K562 (cell line): Measurements from ENCODE around the gene PRRC2B. TPM values are rescaled to one million over a fixed set of nuclear protein-coding genes. Genes with fewer than 3 reads are reported as not detected.
A peak's percentile ranks its signal among the peaks of the same experiment; 100 is the strongest.

Experiments used
- ATAC-seq: fragments of 200-7000 bp; cut with Tn5 transposase; 3 replicates; pipeline ENCODE4 v1.9.1; 2020; ENCODE audit warnings: moderate library complexity
- BruUV-seq: library from RNA; stranded (reverse); fragments of 400-500 nt; replicated peaks from 2 replicates; lab custom pipeline; 2021; lab: Mats Ljungman, UMichigan
- CTCF ChIA-PET: fragments of 300-600 bp; formaldehyde crosslinking; extraction: SDS; loops from one replicate; lab custom pipeline; 2021; ENCODE audit warnings: low intra/inter-chr PET ratio; lab: Yijun Ruan, JAX
- POLR2A ChIA-PET: fragments of 300-600, 350-650 bp; sonication (Branson Sonifier 250); formaldehyde crosslinking; extraction: SDS; loops from one replicate; lab custom pipeline; 2021; ENCODE audit warnings: antibody characterized with exemption, inconsistent platforms; lab: Yijun Ruan, JAX
- DNase-seq, 4 experiments: peaks; one replicate each; pipeline versions ENCODE4 v3.0.0 to v3.0.0-alpha.2; 2011 to 2018; ENCODE audit warnings: low spot score in 3 of 4, mixed read lengths in 3 of 4; ENCODE audit errors: extremely low read depth in 1 of 4
- FAIRE-seq: peaks from 2 replicates; lab custom pipeline; 2011; peaks lifted over from hg19 to GRCh38; lab: Jason Lieb, UNC
- H2AFZ ChIP-seq: 2 replicates; pipeline ENCODE4 v1.6.0; 2011; ENCODE audit warnings: low read depth, low read length, control low read depth, inconsistent platforms
- H3K27ac ChIP-seq: fragments of 200-600 bp; 3 replicates; pipeline ENCODE4 v1.8.0; 2011; ENCODE audit warnings: low read depth, mild to moderate bottlenecking, control low read depth, inconsistent platforms, low read length, moderate library complexity, mixed read lengths; ENCODE audit errors: extremely low read depth
- H3K27me3 ChIP-seq, 2 experiments: fragments of 300-600 bp in 1 of 2; 2 replicates in 1 of 2; 3 replicates in 1 of 2; pipeline versions ENCODE4 v1.6.0 to v1.8.0; 2011; ENCODE audit warnings: inconsistent platforms in 2 of 2, low read length in 2 of 2, mild to moderate bottlenecking in 1 of 2, mixed read lengths in 1 of 2, moderate library complexity in 1 of 2; ENCODE audit not compliant: control insufficient read depth in 2 of 2, insufficient read depth in 2 of 2
- H3K36me3 ChIP-seq: fragments of 300-600 bp; 3 replicates; pipeline ENCODE4 v1.8.0; 2011; ENCODE audit warnings: mild to moderate bottlenecking, low read length, inconsistent platforms; ENCODE audit not compliant: control insufficient read depth, insufficient read depth
- H3K4me1 ChIP-seq, 2 experiments: fragments of 200-600 bp in 1 of 2; replicated peaks in 1 of 2; 2 replicates in 1 of 2; 3 replicates in 1 of 2; pipeline versions ENCODE4 v1.5.1 to v1.8.0; 2011; ENCODE audit warnings: inconsistent platforms in 2 of 2, low read length in 2 of 2, mild to moderate bottlenecking in 1 of 2, mixed read lengths in 1 of 2, moderate library complexity in 1 of 2; ENCODE audit not compliant: control insufficient read depth in 2 of 2, insufficient read depth in 2 of 2
- H3K4me2 ChIP-seq: 2 replicates; pipeline ENCODE4 v1.6.1; 2011; ENCODE audit warnings: low read length, control low read depth, inconsistent platforms, mixed read lengths; ENCODE audit not compliant: insufficient read depth
- H3K4me3 ChIP-seq: fragments of 200-600 bp; sonication (generic), shearing (Covaris generic); 2 replicates; pipeline ENCODE4 v1.5.1; 2016; ENCODE audit warnings: control low read depth, inconsistent platforms
- H3K79me2 ChIP-seq: fragments of 200-600 bp; 3 replicates; pipeline ENCODE4 v1.8.0; 2011; ENCODE audit warnings: low read length, inconsistent platforms; ENCODE audit not compliant: control insufficient read depth, insufficient read depth
- H3K9ac ChIP-seq, 2 experiments: 2 replicates each; pipeline versions ENCODE4 v1.6.0 to v1.6.1; 2011; ENCODE audit warnings: low read depth in 2 of 2, low read length in 2 of 2, control low read depth in 1 of 2, inconsistent platforms in 1 of 2, mild to moderate bottlenecking in 1 of 2, mixed read lengths in 1 of 2; ENCODE audit not compliant: insufficient read depth in 1 of 2
- H3K9me1 ChIP-seq: one replicate; pipeline ENCODE4 v1.6.0; 2011; ENCODE audit warnings: inconsistent platforms, mild to moderate bottlenecking, low read length, moderate library complexity; ENCODE audit not compliant: control insufficient read depth, insufficient read depth
- H3K9me3 ChIP-seq: replicated peaks from 2 replicates; pipeline ENCODE4 v1.5.1; 2011; ENCODE audit warnings: low read depth, low read length, inconsistent platforms; ENCODE audit not compliant: control insufficient read depth, insufficient read depth
- H4K20me1 ChIP-seq: replicated peaks from 2 replicates; pipeline ENCODE4 v1.6.1; 2011; ENCODE audit warnings: low read length, inconsistent platforms, mixed read lengths; ENCODE audit not compliant: control insufficient read depth, insufficient read depth
- CTBP1 ChIP-seq: fragments of 450-650 bp; IDR thresholded peaks from 2 replicates; pipeline ENCODE4 v1.6.1; 2016; ENCODE audit warnings: borderline replicate concordance
- ETV6 ChIP-seq, 3 experiments: fragments of 150-350 bp in 1 of 3; sonication (generic) in 1 of 3; formaldehyde crosslinking in 1 of 3; IDR thresholded peaks; 2 replicates each; pipeline versions ENCODE4 v1.6.1 to v1.8.0; 2014 to 2022; ENCODE audit warnings: borderline replicate concordance in 2 of 3, low read depth in 2 of 3, antibody characterized with exemption in 1 of 3, low read length in 1 of 3, mild to moderate bottlenecking in 1 of 3, missing genetic modification reagents in 1 of 3
- GABPA ChIP-seq: fragments of 200-800 bp; sonication (Bioruptor generic); conservative IDR thresholded peaks from 2 replicates; pipeline ENCODE4 v1.6.1; 2016; ENCODE audit warnings: low read depth, missing genetic modification characterization, missing compliant biosample characterization
- RCOR1 ChIP-seq, 2 experiments: IDR thresholded peaks; 2 replicates each; pipeline ENCODE4 v1.6.1; 2012; ENCODE audit warnings: low read depth in 2 of 2, low read length in 2 of 2, borderline replicate concordance in 1 of 2, improper control_type of control experiment in 1 of 2
- SOX6 ChIP-seq: fragments of 450-650 bp; IDR thresholded peaks from 2 replicates; pipeline ENCODE4 v1.6.1; 2014; ENCODE audit warnings: mild to moderate bottlenecking
- SPI1 ChIP-seq: IDR thresholded peaks from 2 replicates; pipeline ENCODE4 v1.6.1; 2011; ENCODE audit warnings: low read depth, low read length, control low read depth, borderline replicate concordance
- TEAD1 ChIP-seq, 2 experiments: fragments of 450-650 bp in 1 of 2; sonication (generic) in 1 of 2; formaldehyde crosslinking; IDR thresholded peaks; 2 replicates each; pipeline versions ENCODE4 v1.4.0 to v1.8.0; 2020 to 2022; ENCODE audit warnings: mild to moderate bottlenecking in 2 of 2, missing genetic modification reagents in 1 of 2
- ZNF431 ChIP-seq: sonication (generic); formaldehyde crosslinking; IDR thresholded peaks from 2 replicates; pipeline ENCODE4 v1.8.0; 2022; ENCODE audit warnings: mild to moderate bottlenecking, missing genetic modification reagents
- WGBS: fragments of 100-300 bp; shearing (Covaris generic); methylation state at CpG from one replicate; pipeline ENCODE4 v1.1.6; 2016; ENCODE audit warnings: low coverage, mixed read lengths; ENCODE audit not compliant: insufficient coverage; ENCODE audit errors: missing lambda C conversion rate; 5-methylcytosine and 5-hydroxymethylcytosine counted together
- in situ Hi-C: fragments of 300-500 bp; cut with MboI; formaldehyde crosslinking; loops from 4 replicates; pipeline ENCODE4 v1.15.0; 2018; ENCODE audit warnings: inconsistent platforms, mixed read lengths
- intact Hi-C: fragments of 100-400 bp; cut with micrococcal nuclease; formaldehyde crosslinking; loops from 2 replicates; pipeline ENCODE4 v1.14.2; 2022
- polyA plus RNA-seq, 8 experiments: library from polyadenylated mRNA; depleted of rRNA in 4 of 8; stranded (reverse) in 5 of 8; unstranded in 3 of 8; fragments of >200 nt; fragmentation: Nextera tagmentation in 2 of 8; fragmentation: Illumina TruSeq in 1 of 8; extraction: Ambion mirVana in 2 of 8; extraction: Trizol in 1 of 8; gene quantifications; 2 replicates each; pipeline versions ENCODE4 v1.2.1 to v1.2.3, GENCODE V29; 2011 to 2014; ENCODE audit warnings: inconsistent platforms in 1 of 8, missing spikeins in 1 of 8
- total RNA-seq, 7 experiments: library from RNA; depleted of rRNA in 6 of 7; stranded (reverse); fragments of >200 nt in 6 of 7; fragmentation: Illumina TruSeq in 2 of 7; extraction: Trizol in 2 of 7; gene quantifications; 2 replicates each; pipeline versions ENCODE4 v1.2.1 to v1.2.3, GENCODE V29; 2011 to 2021; ENCODE audit warnings: low replicate concordance in 1 of 7
- TF ChIP-seq, protein P1 (sequence below): fragments of 250-450 bp; sonication (Bioruptor Pico); IDR thresholded peaks from 2 replicates; pipeline ENCODE4 v1.5.0; 2021
- TF ChIP-seq, protein P2 (sequence below), 3 experiments: IDR thresholded peaks in 2 of 3; conservative IDR thresholded peaks in 1 of 3; 2 replicates each; pipeline ENCODE4 v1.5.1; 2011 to 2012; ENCODE audit warnings: low read length in 3 of 3, mild to moderate bottlenecking in 3 of 3, control low read depth in 2 of 3, improper control_type of control experiment in 1 of 3, inconsistent platforms in 1 of 3, low read depth in 1 of 3, mixed read lengths in 1 of 3, moderate library complexity in 1 of 3; ENCODE audit not compliant: insufficient read depth in 2 of 3

Gene PRRC2B
- total and polyA plus RNA-seq, 9 of the 15 experiments (the other 6 are each of a cell fraction or from before 2014, with no cell fraction given), result 0.34 to 125 (median 30.9) TPM

GRCh38 chr9:131398204-131398603 is 4.3 kb downstream of the PRRC2B start:
- no peaks in the 10 kb centered on the region for H3K27me3 ChIP-seq
- H3K4me3 ChIP-seq, result no peak overlapping the region; the same call in 1 of the 2 replicates
- BruUV-seq, result no TSS peak
- DNase-seq, result peak; percentile 4 to 42 (median 10)
- no peak for ATAC-seq
- no peaks in the 10 kb centered on the region for H3K9me3 ChIP-seq
- no peak overlapping the region for H2AFZ ChIP-seq
- peaks cover 62% of the 10 kb centered on the region for H4K20me1 ChIP-seq
- ChIA-PET CTCF (no interaction called here), POLR2A (interaction anchor here (0.6 to 5.5 kb wide), 7 partner anchors 9 to 107 kb away, joined by 3 to 78 read pairs (median 4); no protein-coding TSS in a partner anchor)
- in situ Hi-C loops (no loop called here), intact Hi-C loops (no loop called here)
- peak overlapping the region in 1 of 2 experiments; percentile 79; a peak in 1 of 4 replicates for H3K9ac ChIP-seq
- peaks cover 26 to 37% of the 10 kb centered on the region in 2 experiments for H3K4me1 ChIP-seq
- FAIRE-seq, result peak; percentile 26
- H3K36me3 ChIP-seq, result peaks cover 45% of the 10 kb centered on the region
- H3K9me1 ChIP-seq, result peaks cover 11% of the 10 kb centered on the region
- WGBS, result 14% methylated on average over 9 of the region's 9 CpGs
- no peak overlapping the region for H3K27ac ChIP-seq
- H3K79me2 ChIP-seq, result peaks cover 88% of the 10 kb centered on the region
- peak overlapping the region; percentile 39 for H3K4me2 ChIP-seq
- TF ChIP-seq ETV6 (IDR thresholded peaks at IDR 0.05; ENCODE audit: borderline replicate concordance in 1 of 2, low read depth in 2 of 2, low read length in 1 of 2), result peak in 1 of 2 experiments; percentile 55; a peak in 1 of 4 replicates
- no peak for TF ChIP-seq ETV6 (CRISPR knock-in tag; IDR thresholded peaks at IDR 0.05; ENCODE audit: borderline replicate concordance)
- TF ChIP-seq CTBP1, result peak; percentile 63; the same call in 1 of the 2 replicates
- TF ChIP-seq TEAD1 (CRISPR knock-in tag; IDR thresholded peaks at IDR 0.05), result 0 out of 4 replicates have a peak, but pooled peaks of 1 of the 2 experiments have one; percentile 56
- TF ChIP-seq, protein P1, sequence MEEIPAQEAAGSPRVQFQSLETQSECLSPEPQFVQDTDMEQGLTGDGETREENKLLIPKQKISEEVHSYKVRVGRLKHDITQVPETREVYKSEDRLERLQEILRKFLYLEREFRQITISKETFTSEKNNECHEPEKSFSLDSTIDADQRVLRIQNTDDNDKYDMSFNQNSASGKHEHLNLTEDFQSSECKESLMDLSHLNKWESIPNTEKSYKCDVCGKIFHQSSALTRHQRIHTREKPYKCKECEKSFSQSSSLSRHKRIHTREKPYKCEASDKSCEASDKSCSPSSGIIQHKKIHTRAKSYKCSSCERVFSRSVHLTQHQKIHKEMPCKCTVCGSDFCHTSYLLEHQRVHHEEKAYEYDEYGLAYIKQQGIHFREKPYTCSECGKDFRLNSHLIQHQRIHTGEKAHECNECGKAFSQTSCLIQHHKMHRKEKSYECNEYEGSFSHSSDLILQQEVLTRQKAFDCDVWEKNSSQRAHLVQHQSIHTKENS (CRISPR knock-in tag), result no peak
- peak; percentile 15; the same call in 1 of the 2 replicates for TF ChIP-seq ZNF431 (CRISPR knock-in tag)
- TF ChIP-seq RCOR1 (IDR thresholded peaks at IDR 0.05; ENCODE audit: borderline replicate concordance in 1 of 2, low read depth in 2 of 2, low read length in 2 of 2), result peak in 1 of 2 experiments; percentile 50; a peak in 2 of 4 replicates
- peak; percentile 47; the same call in 1 of the 2 replicates for TF ChIP-seq SPI1
- TF ChIP-seq SOX6, result peak; percentile 19; the same call in 1 of the 2 replicates
- TF ChIP-seq, protein P2, sequence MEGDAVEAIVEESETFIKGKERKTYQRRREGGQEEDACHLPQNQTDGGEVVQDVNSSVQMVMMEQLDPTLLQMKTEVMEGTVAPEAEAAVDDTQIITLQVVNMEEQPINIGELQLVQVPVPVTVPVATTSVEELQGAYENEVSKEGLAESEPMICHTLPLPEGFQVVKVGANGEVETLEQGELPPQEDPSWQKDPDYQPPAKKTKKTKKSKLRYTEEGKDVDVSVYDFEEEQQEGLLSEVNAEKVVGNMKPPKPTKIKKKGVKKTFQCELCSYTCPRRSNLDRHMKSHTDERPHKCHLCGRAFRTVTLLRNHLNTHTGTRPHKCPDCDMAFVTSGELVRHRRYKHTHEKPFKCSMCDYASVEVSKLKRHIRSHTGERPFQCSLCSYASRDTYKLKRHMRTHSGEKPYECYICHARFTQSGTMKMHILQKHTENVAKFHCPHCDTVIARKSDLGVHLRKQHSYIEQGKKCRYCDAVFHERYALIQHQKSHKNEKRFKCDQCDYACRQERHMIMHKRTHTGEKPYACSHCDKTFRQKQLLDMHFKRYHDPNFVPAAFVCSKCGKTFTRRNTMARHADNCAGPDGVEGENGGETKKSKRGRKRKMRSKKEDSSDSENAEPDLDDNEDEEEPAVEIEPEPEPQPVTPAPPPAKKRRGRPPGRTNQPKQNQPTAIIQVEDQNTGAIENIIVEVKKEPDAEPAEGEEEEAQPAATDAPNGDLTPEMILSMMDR (IDR thresholded peaks at IDR 0.05 in 2 of 3, conservative IDR thresholded peaks at IDR 0.05 in 1 of 3; ENCODE audit: insufficient read depth in 2 of 3, low read depth in 1 of 3, low read length in 3 of 3), result no peak
- TF ChIP-seq GABPA (tag), result peak; percentile 63
